GM19455 (cell line): Measurements from ENCODE around the gene PAPSS1.
A peak's percentile ranks its signal among the peaks of the same experiment; 100 is the strongest.
"Not testable (repeated sequence)": the region's sequence is repeated elsewhere in the genome, so short reads cannot be mapped to it uniquely, and the experiment has no call there.

ENCODE experiments used
- ATAC-seq: cut with Tn5 transposase; IDR thresholded peaks from one replicate; pipeline ENCODE4 v1.9.1; 2021; ENCODE audit not compliant: unreplicated experiment

The PAPSS1 gene

GRCh38 chr4:107726131-107726925 is 6.3 kb upstream of the PAPSS1 start:
- ATAC-seq = not testable (repeated sequence)

- ATAC-seq = no peak
Observed at GRCh38 chr4:107725281-107725859, 5.3 kb upstream of the PAPSS1 start.

- ATAC-seq = not testable (repeated sequence)
Observed at GRCh38 chr4:107723331-107723730, 3.3 kb upstream of the PAPSS1 start.

- no peak for ATAC-seq
Observed at GRCh38 chr4:107721436-107722100, 1.5 kb upstream of the PAPSS1 start.

GRCh38 chr4:107719207-107719921 is 670 bp downstream of the PAPSS1 start:
- ATAC-seq = peak; percentile 17

- ATAC-seq = peak; percentile 29
Observed at GRCh38 chr4:107718351-107718965, 1.6 kb downstream of the PAPSS1 start.

- ATAC-seq = no peak
Observed at GRCh38 chr4:107714256-107714655, 5.8 kb downstream of the PAPSS1 start.

GRCh38 chr4:107712236-107712635 is 7.8 kb downstream of the PAPSS1 start:
- ATAC-seq = no peak

GRCh38 chr4:107711831-107712230 is 8.2 kb downstream of the PAPSS1 start:
- ATAC-seq = no peak

- no peak for ATAC-seq
Observed at GRCh38 chr4:107710493-107711459, 9.3 kb downstream of the PAPSS1 start.

GRCh38 chr4:107709916-107710315 is 10.1 kb downstream of the PAPSS1 start:
- ATAC-seq = no peak

GRCh38 chr4:107708225-107708624 is 11.8 kb downstream of the PAPSS1 start:
- no peak for ATAC-seq

GRCh38 chr4:107705742-107706556 is 14.1 kb downstream of the PAPSS1 start:
- no peak for ATAC-seq

- no peak for ATAC-seq
Observed at GRCh38 chr4:107701565-107701964, 18.5 kb downstream of the PAPSS1 start.

GRCh38 chr4:107699466-107700206 is 20.4 kb downstream of the PAPSS1 start:
- ATAC-seq = no peak

- ATAC-seq = not testable (repeated sequence)
Observed at GRCh38 chr4:107696187-107696586, 23.8 kb downstream of the PAPSS1 start.

- no peak for ATAC-seq
Observed at GRCh38 chr4:107693132-107693531, 26.9 kb downstream of the PAPSS1 start.

- ATAC-seq = no peak
Observed at GRCh38 chr4:107692202-107692601, 27.8 kb downstream of the PAPSS1 start.
